Retinal pigment epithelial cell (primary cell): ENCODE data around the gene ITGA5.

Source experiments
- DNase-seq: peaks from one replicate; pipeline ENCODE4 v3.0.0-alpha.2; 2010; ENCODE audit warnings: low read depth
- H3K4me3 ChIP-seq: 2 replicates; pipeline ENCODE4 v1.5.1; 2011; ENCODE audit warnings: mild to moderate bottlenecking, low read length, control low read depth, moderate library complexity
- CTCF ChIP-seq: conservative IDR thresholded peaks from 2 replicates; pipeline ENCODE4 v1.5.1; 2011; ENCODE audit warnings: low read depth, low read length, control low read depth, inconsistent platforms

ITGA5 gene

GRCh38 chr12:54376596-54376995, 42.5 kb downstream of the ITGA5 start:
- no peak for TF ChIP-seq CTCF
- no peak overlapping the region for H3K4me3 ChIP-seq
- DNase-seq: no peak

- H3K4me3 ChIP-seq: no peak overlapping the region
- no peak for DNase-seq
- no peak for TF ChIP-seq CTCF
Measured at GRCh38 chr12:54375259-54375579, 43.8 kb downstream of the ITGA5 start.

GRCh38 chr12:54374562-54375258, 44.4 kb downstream of the ITGA5 start:
- no peak for TF ChIP-seq CTCF
- no peak for DNase-seq
- H3K4me3 ChIP-seq: no peak overlapping the region

- TF ChIP-seq CTCF: no peak
- DNase-seq: no peak
- no peak overlapping the region for H3K4me3 ChIP-seq
Measured at GRCh38 chr12:54373649-54374561, 45.2 kb downstream of the ITGA5 start.

GRCh38 chr12:54372113-54372806, 46.8 kb downstream of the ITGA5 start:
- no peak for TF ChIP-seq CTCF
- no peak for DNase-seq
- no peak overlapping the region for H3K4me3 ChIP-seq

- TF ChIP-seq CTCF: no peak
- DNase-seq: no peak
- no peak overlapping the region for H3K4me3 ChIP-seq
Measured at GRCh38 chr12:54371328-54372112, 47.5 kb downstream of the ITGA5 start.
